Right lung (tissue), 5 donors: Measurements from ENCODE around the gene STAT4. TPM values are rescaled to one million over a fixed set of nuclear protein-coding genes. Genes with fewer than 3 reads are reported as not detected.

Experiments
- DNase-seq, 2 donors: peaks; one replicate each; pipeline ENCODE4 v3.0.0-alpha.2; 2013
- polyA plus RNA-seq, 5 donors: library from polyadenylated mRNA; unstranded; fragments of 120-200 nt; gene quantifications; one replicate each; pipeline versions ENCODE4 v1.2.1 to v1.2.3, GENCODE V29; 2013; ENCODE audit warnings: inconsistent platforms in 1 of 5, low replicate concordance in 1 of 5; ENCODE audit not compliant: insufficient read length in 5 of 5, insufficient read depth in 1 of 5

The STAT4 gene
- polyA plus RNA-seq, 5 donors, result 4.9 to 11.0 (median 9.7) TPM

DNA sequence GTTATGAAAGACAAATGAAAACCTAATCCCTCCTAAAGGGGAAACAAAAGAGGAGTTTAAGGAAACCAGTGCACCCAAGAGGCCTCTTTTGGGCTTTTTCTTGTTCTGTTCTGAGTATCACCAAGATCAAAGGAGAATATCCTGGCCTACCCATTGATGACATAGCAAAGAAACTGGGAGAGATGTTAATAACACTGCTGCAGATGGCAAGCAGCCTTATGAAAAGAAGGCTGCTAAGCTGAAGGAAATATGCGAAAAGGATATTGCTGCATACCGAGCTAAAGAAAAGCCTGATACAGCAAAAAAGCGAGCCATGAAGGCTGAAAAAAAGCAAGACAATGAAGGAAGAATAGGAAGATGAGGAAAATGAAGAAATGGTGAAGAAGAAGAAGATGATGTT is 23.6 kb upstream of the STAT4 start:
- no peak for DNase-seq

DNA sequence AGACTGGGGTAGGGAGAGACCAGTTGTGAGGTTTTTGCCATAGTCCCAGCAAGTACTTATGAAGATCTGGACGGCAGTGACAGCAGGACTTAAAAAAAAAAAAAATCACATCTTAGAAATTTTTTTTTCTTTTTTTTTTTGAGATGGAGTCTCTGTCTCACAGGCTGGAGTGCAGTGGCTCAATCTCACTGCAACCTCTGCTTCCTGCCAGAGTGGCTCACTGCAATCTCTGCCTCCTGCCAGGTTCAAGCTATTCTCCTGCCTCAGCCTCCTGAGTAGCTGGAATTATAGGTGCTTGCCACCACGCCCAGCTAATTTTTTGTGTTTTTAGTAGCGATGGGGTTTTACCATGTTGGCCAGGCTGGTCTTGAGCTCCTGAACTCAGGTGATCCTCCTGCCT is 22.4 kb upstream of the STAT4 start:
- DNase-seq, result no peak

DNA sequence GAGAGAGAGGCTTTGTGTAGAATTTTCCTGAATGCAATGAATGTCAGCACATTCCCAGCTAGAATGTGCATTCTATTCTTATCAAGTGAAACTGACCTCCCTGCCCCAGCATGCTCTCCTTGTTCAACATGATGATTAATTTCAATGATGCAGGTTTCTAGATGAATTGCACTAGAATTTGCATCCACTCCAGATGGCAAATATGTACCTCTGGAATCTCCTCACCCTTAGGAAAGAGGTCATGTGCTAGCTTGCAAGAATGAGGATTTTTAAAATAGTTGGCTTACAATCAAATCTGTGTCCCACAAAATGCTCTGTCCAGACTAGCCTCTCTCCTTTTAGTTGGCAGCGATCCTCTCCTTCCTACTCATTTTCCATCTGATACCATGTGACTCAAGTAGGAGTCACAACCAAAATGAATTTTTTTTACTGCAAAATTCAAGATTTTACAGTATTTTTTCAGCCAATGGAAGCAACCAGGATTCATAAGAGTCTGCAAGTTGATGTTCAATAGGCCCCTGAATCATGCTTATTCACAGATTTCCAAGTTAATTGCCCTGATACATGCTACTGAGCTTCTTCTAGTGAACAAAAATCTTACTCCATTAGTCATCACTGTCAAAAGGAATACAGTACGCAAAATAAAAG is 21.0 kb upstream of the STAT4 start:
- no peak for DNase-seq

DNA sequence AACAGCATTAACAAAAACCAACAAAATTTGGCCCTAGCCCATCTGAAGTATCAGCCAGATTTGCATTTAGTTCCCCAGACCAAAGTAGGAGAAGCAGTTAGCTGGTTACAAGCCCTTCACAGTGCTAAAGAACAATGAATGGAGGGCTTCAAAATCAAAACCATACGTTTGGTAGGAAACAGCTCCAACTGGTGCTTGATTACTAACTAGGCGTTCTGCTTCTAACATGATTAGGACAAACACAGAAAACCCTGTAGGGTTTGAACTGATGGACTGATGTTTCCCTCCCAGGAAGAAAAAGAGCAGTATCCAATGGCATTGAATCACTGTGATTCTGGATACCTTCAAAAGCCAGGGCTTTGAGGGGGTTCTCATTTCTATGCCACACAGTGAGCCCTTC is 20.5 kb upstream of the STAT4 start:
- DNase-seq, result no peak

DNA sequence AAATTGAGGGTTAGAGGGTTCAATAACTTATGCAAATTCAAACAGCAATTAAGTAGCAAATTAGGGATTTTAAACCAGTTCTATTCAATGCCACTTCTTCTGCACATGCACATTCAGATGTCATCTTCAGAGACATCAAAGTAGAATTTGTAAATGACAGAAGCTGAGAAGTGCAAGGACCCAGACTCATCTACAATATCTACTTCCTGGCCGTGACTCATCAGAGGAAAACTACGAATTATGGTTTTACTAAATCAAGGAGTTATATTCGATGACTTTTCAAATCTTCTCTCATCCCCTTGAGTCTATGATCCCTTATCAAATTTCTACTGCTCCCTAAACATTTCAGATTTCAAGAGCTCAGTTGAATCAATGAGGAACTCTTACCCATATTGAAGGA is 20.0 kb upstream of the STAT4 start:
- no peak for DNase-seq

DNA sequence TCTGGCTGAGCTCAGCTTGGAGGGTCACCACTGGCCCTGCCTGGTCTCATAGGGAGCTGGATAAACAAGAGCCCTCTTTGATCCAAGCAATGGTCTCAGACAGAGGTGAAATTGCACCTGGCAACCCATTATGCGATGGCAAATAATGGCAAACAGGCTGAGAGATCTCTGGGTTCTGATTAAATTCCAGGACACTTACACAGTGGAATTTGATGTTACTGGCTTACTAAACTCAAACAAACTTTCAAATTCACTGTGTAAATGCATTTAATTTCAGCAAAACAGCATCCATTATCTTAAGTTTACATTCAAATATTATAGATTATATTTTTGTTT is 19.5 kb upstream of the STAT4 start:
- no peak for DNase-seq

DNA sequence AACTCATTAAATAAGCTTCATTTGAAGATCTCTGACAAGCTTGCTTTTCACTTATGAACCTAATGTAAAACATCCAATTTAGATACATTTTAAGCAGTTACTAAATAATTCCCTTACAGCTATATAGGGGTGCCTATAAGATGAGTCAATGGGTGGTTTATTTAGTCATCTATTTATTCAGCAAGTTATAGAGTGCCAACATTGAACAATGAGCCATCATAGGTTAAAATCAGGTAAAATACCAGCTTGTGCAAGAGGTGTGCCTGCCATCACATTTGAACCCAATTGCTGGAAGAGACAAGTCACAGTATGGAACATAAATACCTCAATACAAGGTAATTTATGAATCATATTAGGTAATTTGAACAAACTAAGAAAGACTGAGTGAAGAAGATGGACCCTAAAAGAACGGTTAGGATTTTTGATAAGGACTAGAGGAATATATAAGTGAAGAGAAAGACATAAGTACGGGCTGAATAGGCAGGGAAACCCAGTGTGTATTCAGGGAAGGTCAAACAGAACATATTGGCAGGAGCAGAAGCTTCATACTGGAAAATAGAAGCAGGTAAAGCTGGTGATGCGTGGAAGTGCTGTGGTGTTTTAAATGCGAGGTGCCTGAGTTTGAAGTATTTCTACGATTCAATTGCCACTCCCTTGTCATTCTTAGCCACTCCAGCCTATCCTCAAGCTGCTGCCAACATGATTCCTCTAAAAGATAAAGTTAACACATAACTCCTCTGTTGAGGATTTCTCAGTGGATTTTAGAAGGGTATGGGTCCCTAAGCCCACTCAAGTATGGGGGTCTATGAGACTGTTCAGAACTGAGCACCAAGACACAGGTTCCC is 18.9 kb upstream of the STAT4 start:
- DNase-seq, result no peak

DNA sequence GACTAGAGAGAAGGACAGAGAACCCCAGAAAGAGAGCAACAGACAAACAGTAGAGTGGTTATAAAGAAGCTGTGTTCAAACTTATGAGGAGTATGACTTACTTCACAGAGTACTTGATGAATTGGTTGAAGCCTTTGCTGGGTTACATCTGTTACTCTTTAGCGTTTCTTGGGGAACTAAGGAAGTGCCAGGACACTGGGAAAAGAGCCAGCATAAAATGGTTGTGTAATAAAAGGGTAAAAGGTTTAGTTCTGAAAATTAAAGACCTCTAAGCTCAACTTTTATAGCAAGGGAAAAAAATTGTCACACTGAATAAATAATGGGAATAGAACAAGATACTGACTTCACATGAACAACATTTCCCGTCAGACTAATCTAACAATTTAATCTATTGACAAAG is 17.0 kb upstream of the STAT4 start:
- peak; percentile 68 to 73 for DNase-seq

DNA sequence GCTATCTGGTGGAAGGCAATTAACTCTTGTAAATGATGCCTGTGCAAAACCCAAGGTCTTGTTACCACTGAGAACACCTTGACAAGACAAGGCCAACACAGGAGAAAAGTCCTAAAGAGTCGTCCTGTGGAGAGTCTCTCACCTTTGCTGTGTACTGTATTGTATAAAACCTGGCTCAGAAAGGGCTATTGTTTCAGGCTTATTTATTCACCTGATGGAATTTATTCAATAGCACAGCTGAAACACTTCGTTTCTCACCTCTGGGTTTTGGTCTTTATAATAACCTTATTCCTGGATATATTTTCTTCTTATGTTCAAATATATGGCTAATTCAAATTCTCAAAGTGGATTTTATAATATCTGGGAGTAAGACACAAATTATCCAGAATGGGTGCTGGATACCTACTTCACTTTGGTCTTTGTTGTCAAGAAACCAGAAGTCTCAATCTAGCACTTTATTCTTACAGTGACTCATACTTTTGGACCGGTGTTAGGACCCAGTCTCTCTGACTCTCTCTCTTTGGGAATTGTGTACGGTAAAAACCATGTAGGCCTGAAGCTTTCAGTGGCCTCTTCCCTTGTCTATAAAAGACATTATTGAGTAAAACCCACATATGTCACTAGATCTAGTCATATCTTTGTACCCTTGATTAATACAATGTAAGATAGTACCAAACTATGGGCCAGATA is 16.1 kb upstream of the STAT4 start:
- no peak for DNase-seq

DNA sequence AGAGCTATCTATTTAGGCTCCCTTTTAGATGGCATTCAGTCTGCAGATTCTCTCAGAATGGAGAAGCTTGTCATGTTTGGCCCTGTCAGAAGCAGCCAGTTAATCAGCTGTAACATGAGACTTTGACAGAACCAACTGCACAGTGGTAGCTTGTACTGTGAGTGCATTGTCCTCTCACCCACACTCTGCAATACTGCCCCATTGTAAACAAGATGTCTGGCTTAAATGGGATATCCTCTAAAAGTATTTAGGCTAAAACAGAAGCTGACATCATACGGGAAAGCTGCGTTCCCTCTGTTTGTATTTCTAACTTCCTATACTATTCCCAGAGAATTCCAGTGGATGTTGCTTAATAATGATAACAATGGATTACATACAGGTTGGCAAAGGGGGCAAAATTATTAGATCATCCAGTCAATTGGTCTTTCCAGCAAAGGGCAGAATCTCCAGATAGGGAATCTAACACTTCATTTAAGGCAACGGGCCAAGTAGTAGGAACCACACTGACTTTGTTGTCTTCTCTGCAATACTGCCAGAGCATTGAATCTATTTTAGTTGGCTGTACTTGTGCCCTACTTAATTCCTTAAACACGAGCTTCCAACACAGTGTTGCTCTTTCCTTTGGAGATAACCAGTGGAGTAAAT is 15.4 kb upstream of the STAT4 start:
- DNase-seq, result peak; percentile 72 to 73

DNA sequence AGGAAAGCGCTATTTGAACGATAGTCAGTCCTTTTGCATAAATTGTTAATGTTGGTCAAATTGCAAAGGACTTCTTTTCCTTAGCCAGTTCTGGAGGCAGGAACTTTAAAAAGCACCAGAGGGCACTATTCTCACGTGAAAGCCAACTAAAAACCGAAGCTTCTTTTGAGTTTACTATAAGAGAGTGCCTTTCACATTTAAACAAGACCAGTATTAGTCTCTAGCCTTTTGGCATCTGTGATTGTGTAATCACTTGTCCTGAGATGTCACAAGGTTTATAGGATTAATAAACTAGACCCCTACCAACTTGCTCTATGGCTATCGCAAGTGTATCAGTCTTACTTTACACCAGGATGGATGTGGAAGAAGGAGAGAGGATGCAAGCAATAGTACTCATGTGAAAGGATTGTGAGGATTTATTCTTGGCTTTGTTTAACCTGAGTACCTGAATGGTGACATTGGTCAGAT is 14.4 kb upstream of the STAT4 start:
- DNase-seq, result peak in 1 of 2 donors; percentile 49

DNA sequence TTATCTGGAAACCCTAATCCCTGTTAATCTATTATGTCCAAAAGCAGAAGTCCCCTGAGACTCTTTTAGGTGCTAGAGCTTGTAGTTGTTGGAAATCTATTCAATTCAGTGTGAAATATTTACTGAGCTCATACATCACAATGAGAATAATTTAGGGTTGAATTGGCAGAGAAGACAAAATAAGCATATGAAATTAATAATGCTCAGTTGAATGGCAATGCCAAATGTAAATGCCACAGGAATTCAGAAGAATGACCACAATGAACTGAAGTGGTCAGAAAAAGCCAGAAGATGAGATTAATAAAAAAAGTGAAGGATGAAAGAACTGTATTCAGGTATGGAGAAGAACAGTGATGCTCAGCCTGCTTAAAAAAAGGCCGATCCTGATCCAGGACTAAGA is 8.0 kb upstream of the STAT4 start:
- no peak for DNase-seq

DNA sequence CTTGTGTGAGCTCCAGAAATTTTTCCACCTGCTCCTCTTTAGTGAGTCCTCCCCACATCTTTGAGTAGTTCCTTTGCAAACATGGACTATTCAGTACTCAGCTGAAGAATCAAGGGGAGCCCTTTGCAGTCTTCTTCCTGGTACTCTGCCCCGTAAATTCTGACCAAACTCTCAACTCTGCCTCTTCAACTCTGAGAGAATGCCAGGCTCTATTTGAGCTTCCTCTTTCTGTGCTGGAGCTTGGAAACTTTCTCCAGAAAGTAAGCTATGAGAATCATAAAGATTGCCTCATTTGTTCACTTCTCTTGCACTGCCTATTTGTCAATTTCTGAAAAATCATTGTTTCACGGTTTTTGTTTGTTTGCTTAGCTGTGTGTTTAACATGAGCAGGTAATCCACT is 7.4 kb upstream of the STAT4 start:
- no peak for DNase-seq

DNA sequence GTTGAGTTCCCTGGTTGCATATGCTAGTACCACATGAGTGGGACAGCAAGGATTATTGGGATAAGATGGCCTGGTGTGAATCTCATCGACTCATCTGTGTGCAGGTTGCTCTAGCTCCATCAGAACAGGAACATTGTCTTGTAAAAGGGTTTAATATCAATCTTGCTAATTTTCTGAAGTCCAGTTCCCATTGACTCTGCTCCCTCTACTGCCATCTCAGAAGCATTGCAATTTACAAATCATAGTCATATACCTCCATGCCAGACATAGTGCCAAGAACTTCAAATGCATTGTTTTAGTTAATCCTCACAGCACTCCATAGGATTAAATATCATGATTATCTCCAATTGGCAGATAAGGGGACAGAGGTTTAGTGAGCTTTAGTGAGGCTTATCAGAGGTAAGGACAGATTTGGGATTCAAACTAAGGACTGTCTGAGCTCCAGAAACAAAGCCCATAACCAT is 4.8 kb upstream of the STAT4 start:
- DNase-seq, result no peak

DNA sequence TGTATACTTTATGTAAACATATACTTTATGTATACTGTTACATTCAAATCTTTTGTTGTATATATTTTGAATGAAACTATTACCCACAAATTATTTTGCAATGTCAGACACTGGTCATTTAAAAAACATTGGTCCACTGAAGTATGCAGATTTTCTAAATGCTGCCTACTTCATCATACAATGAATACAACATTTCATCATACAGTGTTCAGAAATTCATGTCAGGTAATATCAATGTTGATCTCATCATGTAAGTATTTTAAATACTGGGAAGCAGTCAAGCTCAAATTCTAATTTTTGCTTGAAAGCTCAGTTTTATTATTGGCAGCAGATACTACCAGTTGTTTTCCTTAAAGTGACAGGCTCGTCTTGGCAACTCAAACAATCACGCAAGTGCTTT is 2.9 kb upstream of the STAT4 start:
- no peak for DNase-seq

DNA sequence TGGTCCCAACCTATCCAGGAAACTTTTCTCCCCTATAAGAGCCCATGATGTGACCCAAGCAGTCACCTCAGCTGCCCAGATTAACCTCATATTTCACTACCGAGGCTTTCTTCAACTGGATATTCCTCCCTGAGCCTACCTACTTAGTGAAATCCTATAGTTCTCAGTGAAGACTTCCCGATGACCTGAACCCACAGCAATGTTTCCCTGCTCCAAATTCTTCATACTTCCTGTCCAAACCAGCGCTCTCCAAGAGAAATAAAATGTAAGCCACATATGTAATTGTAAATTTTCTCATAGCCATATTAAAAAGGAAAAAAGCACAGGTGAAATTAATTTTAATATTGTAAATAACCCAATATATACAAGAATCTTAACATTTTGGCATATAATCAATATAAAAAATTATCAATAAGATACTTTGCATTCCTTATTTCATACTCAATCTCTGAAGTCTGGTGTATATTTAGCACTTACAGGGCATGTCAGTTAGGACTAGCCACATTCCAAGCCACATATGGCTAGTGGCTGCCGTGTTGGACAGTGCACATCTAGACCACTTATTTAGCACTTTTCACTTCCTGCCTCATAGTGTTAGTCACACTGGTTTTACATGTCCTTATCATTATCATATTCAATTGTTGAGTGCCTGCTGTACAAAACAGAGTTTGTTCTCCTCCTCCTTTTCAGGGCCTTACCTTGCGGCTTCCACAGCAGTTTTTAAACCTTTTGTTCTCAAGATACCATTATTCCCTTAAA is 1.9 kb upstream of the STAT4 start:
- DNase-seq, result no peak

DNA sequence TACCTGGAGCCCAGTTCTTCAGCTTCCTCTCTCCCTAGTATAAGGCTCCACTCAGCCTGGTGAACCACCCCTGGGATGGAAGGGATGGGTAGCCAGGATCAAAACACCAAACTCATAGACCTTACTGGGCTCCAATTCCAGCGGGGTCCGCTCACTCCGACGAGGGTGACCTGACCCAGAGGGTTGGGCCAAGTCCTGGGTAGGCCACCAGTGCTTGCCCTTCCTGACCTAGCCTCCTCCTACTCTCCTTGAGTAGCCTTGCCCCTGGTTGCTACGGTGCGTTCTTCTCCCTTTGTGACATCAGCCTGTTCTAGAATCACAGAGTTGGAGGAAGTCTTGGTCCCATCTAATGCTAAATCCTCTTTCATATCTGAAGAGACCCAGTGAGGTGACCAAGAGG is 537 bp upstream of the STAT4 start:
- no peak for DNase-seq

DNA sequence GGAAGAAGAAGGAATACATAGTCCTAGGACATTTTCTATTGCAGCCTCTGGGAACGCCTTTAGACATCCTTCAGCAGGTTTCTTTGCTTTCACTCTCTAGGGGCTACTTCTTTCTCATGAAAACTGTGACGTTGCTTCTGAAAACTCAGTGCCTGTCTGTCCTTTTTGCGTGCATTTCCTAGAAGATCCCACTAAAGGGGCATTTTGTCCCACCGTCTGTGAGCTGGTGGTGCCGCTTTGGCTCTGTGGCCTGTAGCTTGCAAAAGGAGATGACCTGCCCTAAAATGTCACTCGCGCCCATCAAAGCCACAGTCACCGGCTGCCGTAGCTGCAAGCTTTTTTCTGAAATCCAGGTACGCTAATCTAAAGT is 579 bp downstream of the STAT4 start:
- DNase-seq, result no peak

DNA sequence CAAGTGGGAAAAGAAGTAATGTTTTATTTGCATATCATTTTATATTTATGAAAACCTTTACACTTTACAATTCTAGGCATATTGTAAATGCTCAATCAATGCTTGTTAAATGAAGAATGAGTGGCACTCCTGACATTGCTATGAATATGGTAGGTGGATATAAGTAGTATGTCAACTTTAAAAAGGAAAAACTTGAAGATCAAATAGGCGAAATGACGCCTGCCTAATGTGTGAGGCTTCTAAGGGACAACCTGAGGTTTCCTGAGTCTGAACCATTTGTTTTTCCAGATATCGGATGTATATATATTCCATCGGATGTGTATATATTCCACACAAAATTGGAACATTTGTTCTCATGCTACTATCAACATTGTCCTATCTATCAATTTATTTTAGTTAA is 1.4 kb downstream of the STAT4 start:
- no peak for DNase-seq

DNA sequence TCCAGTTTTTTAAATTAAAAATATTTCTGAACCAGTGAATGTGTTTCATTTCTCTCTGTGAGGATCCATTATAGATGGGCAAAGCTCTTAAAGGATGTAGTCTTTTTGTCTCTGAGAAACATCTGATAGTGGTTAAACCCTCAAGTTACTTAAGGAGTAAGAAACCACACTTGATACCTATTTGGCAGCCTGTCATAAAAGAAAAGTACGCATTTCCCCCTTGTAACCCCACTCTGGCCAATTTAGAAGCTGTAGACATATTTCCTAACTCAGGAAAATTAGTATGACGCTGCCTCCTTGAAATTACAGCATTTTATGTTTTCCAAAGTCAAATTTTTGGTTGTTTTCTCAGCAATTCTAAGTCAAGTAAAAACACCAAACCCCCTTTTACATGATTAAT is 2.0 kb downstream of the STAT4 start:
- no peak for DNase-seq

DNA sequence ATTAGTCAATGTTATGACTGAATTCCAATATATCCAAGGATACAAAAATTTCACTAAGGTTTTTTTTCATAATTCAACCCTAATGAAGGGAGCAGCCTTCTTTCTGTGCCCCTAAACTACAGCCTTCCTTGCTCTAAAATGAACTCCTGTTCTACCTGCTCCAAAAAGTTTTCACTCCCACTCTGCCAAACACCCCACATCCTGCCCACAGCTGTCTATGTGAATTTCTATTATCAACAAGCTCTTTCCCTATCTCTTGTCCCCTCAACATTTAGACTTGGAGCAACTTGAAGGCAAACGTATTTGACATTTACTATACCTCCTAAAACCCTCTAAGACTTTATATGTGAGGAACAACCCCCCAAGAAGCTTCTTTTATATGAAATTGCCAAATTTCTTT is 2.5 kb downstream of the STAT4 start:
- no peak for DNase-seq
